NCI-H1105 (cell line): ENCODE measurements around the gene CFAP46.

ENCODE experiments used
- DNase-seq: peaks from one replicate; lab custom pipeline; 2025; lab: John Stamatoyannopoulos, UW

CFAP46 gene

DNA sequence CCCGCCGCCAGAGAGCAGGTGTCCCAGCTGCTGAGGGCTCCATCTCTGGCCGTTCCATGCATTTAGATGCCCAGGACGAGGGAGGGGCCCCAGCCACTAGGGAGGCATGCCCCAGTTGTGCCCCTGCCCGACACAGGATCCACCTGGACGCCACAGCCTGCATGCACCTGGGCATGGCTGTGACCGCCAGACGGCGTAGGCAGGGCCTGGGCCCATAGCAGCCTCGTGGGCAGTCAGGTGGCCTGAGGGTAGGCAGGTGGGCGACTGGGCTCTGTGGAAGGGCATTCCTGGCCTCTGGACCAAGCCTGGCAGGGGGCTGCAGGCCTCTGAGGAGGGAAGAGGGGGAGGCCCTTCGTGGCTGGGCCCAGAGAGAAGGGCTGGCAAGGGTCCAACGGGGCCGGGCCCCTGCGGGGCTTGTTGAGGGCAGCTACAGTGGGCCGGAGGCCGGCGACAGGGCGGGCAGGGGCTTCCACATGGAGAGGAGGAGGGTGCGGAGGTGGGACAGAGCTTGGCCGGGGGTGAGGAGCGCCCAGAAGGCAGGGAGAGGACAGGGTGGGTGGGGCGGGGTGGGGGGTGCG is 80.4 kb downstream of the CFAP46 start:
- no peak for DNase-seq

DNA sequence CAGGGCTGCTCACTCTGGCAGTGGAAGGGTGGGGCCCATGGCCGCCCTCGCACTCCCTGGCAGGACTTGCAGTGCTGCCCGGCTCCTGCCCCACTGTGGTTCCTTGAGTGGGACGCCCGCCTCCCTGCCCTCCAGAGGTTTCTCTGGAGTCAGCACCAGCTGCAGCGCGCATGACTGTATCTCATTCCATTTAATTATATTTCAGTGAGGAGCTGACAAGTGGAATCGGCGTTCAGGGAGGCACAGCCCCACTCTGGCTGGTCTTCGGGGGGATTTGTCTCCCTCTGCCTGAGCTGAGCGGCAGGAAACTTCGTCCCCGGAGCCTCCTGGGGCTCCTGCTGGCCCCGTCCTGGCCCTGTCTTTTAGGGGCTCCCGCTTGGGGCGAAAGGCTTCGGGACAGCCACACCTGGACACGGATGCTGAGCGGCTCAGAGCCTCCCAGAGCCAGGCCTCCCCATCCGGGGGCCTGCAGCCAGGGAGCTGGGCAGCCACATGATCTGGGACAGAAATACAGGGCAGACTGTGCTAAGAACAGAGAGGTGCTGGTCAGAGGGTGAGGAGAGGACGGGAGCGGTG is 81.2 kb downstream of the CFAP46 start:
- DNase-seq: no peak

DNA sequence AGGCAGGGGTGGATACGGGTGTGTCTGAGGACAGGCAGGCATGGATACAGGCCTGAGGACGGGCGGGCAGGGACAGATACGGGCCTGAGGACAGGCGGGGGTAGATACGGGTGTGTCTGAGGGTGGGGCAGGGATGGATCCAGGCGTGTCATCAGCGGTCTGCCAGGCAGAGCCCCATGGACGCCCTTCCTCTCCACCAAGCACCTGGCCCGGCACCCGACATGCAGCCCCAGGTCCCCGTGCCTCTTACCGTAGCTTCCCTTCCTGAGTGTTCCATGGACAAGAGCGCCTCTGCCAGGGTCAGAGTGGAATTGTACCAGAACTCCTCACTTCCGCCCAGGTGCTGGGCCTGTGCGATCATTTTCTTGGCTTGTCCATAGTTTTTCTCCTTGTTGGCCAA is 81.8 kb downstream of the CFAP46 start:
- DNase-seq: no peak

DNA sequence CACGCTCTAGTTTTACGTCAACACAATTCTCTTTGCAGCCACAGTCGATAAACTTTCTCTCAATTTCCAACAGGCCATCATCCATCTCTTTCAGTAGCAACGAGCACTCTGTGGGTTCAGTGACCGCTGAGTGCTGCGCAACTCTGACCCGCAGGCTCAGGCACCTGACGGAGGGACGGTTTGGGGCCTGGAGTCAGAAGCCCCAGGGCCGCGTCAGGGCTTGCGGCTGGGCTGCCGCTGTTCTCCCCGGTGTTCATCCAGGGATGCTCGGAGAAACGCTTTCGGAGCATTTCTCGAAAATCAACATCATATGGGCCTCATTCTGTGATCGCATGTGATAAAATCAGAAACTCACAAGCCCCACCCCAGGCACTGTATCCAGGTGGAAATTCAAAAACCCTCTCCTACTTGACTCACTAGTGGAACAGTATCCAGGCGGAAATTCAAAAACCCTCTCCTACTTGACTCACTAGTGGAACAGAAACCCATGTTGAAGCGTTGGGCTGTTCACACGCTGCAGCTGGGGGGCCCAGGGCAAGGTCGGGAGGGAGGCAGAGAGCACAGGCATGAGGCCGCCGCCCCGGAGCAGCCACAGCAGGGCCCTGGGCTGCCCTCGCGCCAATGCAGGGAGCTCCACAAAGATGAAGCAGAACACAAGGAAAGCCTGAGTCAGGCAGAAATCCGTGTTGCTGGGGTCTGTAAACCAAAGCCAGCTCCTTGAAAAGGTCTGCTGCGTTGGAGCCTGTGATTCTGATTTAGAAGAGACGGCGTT is 83.1 kb downstream of the CFAP46 start:
- no peak for DNase-seq

DNA sequence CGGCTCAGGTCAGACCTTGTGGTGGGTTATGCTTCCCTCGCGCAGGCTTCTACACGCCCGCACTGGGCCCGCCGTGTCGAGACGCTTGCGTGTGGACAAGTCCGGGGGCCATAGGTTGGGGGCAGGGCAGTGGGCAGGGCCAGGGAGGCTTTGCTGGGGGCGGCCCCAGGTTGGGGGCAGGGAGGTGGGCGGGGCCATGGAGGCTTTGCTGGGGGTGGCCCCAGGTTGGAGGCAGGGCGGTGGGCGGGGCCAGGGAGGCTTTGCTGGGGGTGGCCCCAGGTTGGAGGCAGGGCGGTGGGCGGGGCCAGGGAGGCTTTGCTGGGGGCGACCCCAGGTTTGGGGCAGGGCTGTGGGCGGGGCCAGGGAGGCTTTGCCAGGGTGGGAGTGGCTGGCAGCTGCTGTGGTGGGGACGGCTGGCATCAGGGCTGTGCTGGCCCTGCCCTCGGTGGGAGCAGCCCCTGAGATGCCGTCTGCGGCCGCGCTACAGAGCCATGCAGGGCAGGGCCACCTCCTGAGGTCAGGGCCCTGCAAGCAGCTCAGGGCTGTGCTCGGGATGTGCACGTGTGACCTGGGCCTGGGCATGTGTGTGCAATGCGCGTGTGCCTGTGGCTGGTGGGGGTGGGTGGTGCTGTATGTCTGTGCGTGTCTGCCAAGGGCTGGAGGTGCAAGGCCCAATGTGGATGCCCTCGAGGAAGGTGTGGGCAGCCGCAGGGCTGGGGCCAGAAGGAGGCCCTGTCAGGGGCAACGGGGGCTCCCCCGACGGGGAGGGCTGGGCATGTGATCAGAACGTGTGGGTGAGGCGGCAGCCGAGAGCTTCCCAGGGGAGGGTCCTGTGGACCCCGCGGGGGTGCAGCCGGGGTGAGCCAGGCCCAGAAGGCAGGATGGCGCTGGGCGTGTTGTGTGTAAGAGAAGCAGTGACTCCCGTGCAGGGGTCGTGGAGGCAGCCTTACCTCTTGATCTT is 84.0 kb downstream of the CFAP46 start:
- no peak for DNase-seq

DNA sequence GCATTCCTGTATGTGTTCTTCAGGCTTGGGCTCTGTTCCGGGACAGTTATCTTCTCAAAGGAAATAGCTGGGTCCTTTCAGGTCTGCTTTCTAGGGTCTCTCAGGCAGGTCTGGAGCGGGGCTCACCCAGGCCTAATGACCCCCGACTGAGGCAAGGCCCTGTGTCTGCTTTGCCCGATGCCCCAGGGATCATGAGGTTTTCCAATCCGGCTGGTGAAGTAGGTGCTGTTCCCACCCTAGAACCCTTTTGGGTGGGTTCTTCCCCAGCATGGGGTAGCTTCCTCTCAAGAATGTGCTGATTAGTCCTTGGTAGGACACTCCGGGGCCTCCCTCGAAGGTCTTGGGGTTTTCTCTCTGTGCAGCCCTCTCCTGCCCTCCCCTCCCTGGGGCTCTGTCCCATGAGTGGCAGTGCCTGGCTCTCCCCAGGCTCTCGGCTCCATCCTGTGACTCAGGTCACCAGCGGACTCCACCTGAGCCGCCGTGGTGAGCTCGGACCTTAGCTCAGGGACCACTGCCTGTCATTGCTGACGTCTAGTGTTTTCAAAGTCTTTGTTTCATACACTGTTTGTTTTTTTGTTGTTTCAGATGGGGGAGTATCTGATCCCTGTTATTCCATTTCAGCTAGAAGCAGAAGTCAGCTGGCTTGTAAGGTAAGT is 85.4 kb downstream of the CFAP46 start:
- no peak for DNase-seq

DNA sequence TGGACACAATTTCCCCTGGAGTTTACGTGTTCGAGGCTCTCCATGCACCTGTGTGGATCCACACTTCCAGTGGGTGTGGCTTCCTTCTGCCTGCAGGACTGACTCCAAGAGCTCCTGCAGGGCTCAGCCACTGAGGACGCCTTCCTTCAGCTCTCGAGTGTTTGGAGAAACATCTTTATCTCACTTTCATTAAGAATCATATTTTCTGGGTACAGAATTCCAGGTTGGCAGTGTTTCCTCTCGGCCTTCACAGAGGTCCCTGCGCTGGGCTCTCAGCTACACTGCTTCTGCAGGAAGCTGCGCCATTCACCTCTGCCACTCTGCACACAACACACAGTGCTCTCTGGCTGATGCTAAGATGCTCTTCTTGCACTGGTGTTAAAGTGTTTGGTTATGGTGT is 86.5 kb downstream of the CFAP46 start:
- DNase-seq: no peak

DNA sequence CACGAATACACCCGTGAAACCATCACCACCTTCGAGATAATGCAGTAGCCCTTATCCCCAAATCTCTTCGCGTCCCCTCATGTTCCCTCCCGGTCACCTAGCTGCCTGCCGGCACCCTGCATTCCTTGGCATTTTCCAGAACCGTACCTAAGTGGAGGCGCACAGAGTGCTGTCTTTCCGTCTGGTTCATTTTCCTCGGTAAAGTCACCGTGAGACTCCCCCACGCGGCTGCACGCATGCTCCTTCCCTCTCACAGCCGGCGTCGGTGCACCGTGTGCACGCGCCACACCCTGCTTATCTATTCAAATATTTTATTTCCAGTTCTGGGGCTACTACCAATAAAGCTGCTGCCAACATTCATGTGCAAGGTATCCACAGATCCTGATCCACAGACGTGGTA is 90.9 kb downstream of the CFAP46 start:
- no peak for DNase-seq

DNA sequence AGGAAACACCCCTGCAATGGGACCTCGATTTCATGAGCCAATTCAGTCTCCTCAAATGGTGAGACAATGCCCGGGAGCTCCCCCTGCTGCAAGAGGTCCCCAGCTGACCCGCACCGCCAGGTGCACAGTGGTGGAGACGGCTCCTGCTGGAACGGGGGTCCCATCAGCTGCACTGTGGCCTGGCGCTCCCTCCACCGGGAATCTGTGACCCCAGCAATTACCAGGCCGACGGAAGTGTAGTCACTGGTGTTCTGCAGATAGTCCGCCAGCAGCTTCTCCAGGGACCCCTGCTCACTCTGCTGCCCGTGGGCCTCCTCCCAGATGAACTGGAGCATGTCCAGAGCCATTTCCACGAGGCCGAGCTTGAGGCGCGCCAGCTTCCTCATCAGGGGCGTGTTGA is 91.5 kb downstream of the CFAP46 start:
- DNase-seq: no peak

DNA sequence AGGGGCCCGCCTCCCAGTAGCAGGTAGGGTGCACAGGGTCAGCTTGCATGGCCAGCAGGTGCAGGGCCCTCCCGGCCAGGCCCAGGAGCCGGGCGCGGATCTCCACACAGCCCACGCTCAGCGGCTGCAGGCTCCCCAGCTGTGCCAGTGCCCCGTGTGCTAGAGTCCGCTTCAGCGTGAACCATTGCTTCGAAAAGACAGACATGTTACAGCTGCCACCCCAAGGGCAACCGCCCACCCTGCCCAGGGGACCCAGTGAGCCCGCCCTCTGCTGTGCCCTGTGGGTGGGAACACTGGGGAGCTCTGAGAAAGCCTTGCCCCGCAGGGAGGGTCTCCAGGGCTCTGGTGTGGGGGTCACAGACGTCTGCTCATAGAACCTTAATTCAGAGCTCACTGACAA is 92.1 kb downstream of the CFAP46 start:
- no peak for DNase-seq

DNA sequence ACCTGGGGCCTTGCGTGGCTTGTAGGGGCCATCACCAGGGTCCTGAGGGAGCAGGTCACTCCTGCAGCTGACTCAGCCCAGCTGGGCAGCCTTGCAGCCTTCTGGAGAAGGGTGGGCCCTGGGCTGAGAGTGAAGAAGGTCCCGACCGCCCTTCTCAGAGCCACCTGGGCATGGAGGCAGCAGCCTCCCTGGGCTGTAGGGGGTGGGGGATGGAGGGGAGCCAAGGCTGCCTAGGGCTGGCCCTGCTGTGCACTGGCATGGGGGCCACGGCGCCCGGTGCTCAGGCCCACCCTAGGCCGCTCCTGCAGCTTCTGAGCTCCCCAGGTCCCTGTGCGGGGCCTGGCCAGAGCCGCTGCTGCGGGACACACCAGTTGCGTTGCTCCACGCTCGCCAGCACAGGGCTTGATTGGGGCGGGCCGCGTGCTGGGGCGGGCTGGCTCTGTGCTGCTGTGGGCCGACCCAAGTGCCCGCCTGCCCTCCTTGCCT is 92.8 kb downstream of the CFAP46 start:
- DNase-seq: no peak

DNA sequence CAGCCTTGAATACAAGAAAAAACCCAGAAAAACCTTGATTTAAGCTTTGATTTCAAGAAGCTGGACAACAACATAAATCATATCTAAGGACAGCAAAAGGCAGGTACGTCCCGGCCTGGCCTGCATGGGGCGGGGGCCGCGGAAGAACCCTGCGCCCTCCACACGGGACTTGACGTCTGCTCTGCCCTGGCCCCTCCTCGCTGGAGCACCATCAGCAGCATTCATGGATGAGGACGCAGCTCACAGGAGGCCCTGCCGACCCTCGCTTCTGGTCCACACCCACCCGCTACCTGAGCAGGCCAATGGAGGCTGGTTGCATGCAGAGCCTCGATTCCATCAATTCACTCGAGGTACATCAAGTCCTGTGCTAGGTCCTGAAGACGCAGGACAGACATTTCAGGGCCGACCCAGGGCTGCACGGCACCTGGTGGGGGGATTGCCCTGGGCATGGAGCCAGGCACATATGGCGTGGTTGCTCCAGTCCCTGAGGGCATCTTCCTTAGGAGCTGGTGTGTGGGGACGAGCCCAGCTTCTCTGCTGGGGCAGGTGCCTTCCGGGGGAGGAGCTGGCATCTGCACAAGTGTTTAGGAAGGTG is 93.3 kb downstream of the CFAP46 start:
- DNase-seq: no peak

DNA sequence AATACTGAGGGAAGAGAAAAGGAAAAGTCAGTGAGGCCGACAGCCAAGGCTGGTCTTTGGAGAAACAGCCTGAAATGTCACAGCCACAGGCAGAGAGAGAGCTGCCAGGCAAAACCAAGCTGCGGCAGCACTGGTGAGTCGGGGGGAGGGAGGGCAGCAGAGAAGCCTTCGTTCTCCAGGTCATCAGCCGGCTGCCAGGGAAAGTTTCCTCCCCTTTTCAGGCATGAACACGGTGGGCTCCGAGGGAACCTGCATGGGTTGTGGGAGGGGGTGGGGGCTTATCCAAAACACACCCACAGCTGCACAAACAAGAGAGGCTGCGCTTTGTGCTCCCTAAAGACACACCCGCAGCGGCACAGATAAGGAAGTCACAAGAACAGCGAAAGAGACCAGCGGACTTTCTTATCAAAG is 94.1 kb downstream of the CFAP46 start:
- no peak for DNase-seq

DNA sequence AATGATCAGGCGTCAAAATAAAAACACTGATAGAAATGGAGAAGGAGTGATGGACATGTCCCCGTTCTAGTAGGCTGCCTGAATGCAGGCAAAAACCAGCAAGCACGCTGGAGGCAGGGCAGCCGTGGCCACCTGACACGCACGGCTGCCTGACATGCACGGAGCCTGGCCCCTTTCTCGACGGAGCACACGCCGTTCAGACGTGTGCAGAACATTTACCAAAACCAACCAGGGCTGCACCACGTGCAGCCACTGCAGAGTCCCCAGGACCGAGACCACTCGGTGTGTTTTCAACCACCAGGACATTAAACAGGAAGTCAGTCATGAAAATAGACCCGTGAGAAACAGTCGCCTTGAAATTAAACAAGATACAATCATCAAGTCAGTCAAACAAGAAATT is 94.5 kb downstream of the CFAP46 start:
- no peak for DNase-seq

DNA sequence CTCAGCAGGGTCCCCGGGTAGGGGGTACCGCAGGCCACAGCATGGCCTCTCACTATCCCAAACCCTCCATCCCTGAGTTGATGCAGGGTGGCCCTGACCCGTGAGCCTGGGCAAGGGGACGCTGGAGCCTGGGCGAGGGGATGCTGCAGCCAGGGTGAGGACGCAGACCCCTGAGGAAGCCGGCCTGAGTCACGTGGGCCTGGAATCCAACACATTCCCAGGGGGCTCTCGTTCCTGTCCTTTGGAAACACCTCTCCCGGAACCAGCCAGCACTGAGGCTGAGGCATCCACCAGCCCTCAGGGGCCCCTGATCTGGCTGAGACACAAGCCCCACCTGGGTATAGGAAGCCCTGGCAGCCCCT is 95.0 kb downstream of the CFAP46 start:
- DNase-seq: no peak

DNA sequence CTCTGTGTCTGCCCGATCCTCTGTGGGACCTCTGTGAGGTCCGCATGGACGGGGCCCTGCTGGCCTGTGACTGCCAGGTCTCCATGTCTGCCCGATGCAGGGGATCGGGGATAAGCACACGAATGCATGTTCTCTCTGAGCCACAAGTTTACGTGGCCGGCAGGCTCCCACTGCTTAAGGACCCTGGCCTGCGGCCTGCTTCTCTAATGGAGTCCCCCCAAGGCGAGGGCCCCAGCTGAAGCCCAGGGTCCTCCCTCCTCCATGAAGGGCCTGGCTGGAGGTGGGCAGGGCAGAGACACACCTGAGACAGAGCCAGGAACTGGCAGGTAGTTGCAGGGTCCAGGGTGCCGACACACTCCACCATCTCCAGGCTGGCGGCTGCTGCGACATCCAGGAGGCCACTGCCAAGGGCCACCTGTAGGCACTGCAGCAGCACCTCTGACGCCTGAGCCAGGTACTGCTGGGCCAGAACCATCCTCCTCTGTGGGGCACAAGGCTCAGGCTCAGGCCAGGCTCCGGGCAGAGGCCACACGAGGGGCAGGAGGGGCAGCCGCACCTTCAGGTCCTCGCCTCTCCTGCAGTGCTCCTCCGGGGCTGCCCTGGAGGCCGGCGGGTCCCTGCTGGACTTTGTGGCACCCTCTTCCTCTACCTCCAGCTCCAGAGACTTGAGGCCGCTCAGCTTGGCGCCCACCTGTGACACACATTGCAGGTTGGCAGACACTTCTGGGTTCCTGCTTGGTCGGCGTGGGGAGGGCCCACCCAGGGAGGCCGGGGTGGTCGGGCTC is 95.5 kb downstream of the CFAP46 start:
- no peak for DNase-seq

DNA sequence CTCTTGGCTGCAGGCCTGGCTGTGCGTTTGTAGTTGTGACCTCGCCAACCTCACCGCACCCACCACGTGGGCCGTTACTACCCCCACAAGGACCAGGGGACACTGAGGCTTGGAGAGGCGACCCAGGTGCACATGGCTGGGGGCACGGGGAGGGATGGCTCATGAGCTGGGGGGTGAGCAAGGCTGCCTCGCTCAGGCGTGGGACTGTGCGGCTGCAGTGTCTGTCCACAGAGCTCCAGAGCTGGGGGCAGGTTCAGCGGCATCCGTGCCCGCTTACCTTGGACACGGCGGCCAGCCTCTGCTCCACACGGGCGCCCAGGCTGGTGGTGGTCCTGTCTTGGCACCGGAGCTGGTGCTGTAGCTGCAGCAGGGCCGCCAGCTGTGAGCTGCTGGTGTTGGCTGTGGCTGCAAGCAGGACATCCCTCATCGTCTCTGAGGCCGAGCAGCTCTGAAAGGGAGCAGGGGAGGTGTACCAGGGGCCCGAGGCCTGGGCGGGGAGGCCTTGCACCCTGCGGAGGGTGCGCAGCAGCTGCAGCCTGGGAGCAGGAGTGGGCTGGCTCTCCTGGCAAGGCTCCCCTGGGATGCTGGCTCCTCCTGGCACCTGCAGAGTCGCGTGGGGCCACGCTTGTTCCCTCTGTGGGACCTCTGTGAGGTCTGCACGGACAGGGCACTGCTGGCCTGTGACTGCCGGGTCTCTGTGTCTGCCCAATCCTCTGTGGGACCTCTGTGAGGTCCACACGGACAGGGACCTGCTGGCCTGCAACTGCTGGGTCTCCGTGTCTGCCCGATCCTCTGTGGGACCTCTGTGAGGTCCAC is 96.4 kb downstream of the CFAP46 start:
- DNase-seq: no peak

DNA sequence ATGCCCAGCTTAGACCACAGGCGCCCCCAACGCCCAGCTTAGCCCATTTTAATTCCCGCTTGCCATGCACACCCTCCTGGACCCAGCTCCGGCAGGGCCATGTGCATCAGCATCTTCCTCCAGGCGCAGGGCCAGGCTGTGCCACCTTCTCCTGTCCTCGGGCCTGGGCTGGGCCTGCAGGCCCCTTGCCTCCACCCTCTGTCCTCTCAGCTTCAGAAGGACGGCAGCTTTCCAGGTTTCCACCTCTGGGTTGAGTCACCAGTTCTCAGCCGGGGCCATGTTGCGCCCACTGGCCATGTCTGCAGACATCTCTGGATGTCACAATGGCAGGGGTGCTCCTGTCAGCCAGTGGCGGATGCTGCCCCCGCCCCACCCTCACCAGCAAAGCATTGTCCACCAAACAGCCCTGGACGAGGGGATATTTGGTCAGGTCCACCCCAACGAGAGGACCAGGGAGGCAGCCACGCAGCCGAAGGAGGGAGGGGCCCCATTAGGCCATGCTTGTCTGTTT is 97.3 kb downstream of the CFAP46 start:
- no peak for DNase-seq

DNA sequence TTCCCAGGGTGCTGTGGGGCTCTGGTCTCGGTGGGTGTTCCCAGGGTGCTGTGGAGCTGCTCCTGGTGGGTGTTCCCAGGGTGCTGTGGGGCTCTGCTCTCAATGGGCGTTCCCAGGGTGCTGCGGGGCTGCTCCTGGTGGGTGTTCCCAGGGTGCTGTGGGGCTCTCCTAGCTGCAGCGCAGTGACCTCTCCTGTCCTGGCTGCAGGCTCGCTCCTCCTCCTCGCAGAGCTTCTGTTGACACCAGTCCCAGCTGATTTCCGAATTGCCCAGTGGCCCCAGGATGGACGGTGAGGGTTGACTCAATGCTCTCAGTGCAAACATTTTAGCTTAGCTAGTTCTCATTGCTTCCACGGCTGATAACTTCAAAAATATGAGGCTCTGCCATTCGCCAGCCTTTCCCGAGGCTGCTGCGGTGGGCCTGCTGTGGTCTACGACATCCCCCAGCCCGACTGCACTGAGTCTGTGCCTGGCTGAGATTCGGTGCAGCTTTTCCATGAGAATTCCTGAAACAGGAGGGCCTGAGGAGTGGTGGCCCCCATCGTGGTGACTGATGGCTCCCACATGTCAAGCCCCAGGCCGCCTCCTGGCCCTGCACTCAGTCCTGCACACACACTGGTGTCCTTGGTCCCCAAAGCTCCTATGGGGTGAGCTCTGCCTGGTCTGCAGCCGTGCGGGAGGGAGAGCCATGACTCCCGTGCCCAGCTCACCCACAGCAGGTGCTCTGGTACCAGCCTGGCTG is 98.1 kb downstream of the CFAP46 start:
- DNase-seq: no peak
